A673 (cell line): Measurements from ENCODE around the gene ITPR2.

ENCODE experiments used
- EZH2 ChIP-seq: fragments of 200-600 bp; sonication (generic); IDR thresholded peaks from 2 replicates; pipeline ENCODE4 v1.6.1; 2017; ENCODE audit warnings: borderline replicate concordance, low read depth, mild to moderate bottlenecking, mixed read lengths, antibody characterized with exemption, low read length; ENCODE audit not compliant: poor library complexity, severe bottlenecking
- TF ChIP-seq, protein P1 (sequence below): fragments of 300-800, 200-600 bp; sonication (generic); conservative IDR thresholded peaks from 2 replicates; pipeline ENCODE4 v1.5.1; 2017; ENCODE audit warnings: low read depth, mild to moderate bottlenecking, antibody characterized with exemption, low read length, moderate library complexity, mixed read lengths

DNA sequence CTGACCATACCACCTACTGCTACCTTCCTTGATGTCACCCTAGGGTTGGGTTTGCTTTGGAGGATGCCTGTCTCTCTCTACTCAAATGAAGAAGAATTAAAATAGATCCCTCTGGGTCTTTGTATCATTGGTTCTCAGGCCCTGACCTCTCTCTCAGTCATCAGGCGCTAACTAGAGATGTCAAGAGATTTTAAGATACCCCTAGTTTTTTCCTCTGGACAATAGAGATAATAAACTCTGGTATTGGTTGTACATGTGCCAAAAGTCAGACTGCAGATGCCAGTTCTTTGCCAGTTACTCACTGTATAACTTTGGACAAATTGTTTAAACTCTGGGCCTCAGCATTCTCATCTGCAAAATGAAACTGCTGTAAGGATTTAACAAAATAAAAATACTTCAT is 31.5 kb downstream of the ITPR2 start:
- TF ChIP-seq, protein P1, sequence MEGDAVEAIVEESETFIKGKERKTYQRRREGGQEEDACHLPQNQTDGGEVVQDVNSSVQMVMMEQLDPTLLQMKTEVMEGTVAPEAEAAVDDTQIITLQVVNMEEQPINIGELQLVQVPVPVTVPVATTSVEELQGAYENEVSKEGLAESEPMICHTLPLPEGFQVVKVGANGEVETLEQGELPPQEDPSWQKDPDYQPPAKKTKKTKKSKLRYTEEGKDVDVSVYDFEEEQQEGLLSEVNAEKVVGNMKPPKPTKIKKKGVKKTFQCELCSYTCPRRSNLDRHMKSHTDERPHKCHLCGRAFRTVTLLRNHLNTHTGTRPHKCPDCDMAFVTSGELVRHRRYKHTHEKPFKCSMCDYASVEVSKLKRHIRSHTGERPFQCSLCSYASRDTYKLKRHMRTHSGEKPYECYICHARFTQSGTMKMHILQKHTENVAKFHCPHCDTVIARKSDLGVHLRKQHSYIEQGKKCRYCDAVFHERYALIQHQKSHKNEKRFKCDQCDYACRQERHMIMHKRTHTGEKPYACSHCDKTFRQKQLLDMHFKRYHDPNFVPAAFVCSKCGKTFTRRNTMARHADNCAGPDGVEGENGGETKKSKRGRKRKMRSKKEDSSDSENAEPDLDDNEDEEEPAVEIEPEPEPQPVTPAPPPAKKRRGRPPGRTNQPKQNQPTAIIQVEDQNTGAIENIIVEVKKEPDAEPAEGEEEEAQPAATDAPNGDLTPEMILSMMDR: no peak
- no peak for TF ChIP-seq EZH2
